PFSK-1 (cell line): ENCODE results near the gene EPAS1.

Source experiments
- POLR2AphosphoS5 ChIP-seq: IDR thresholded peaks from 2 replicates; pipeline ENCODE4 v1.6.1; 2012; ENCODE audit warnings: low read depth, mild to moderate bottlenecking, control low read depth, low read length, moderate library complexity
- SIN3A ChIP-seq: IDR thresholded peaks from 2 replicates; pipeline ENCODE4 v1.6.1; 2012; ENCODE audit warnings: mild to moderate bottlenecking, low read length, moderate library complexity, borderline replicate concordance; ENCODE audit not compliant: insufficient read depth
- TAF1 ChIP-seq: IDR thresholded peaks from 2 replicates; pipeline ENCODE4 v1.6.1; 2012; ENCODE audit warnings: low read length, control low read depth, borderline replicate concordance; ENCODE audit not compliant: insufficient read depth

- TF ChIP-seq POLR2AphosphoS5 (no peak), SIN3A (no peak), TAF1 (no peak)
Measured at GRCh38 chr2:46281939-46282338, 15.3 kb upstream of the EPAS1 start.
